Left colon (tissue), 2 donors: ENCODE measurements around the gene HJV. TPM values are rescaled to one million over a fixed set of nuclear protein-coding genes. Genes with fewer than 3 reads are reported as not detected.

ENCODE experiments used
- ATAC-seq: fragments of 200-7000 bp; cut with Tn5 transposase; one replicate; pipeline ENCODE4 v1.9.1; 2020; ENCODE audit warnings: mild to moderate bottlenecking, moderate library complexity
- DNase-seq, 2 donors: peaks; one replicate each; pipeline ENCODE4 v3.0.0-alpha.2; 2020
- intact Hi-C, 2 donors: fragments of 100-400 bp; cut with DNase I in 1 of 2; cut with micrococcal nuclease in 1 of 2; formaldehyde crosslinking; loops; one replicate each; pipeline versions ENCODE4 v1.11.2 to v1.14.0; 2022; cut with DNase I, micrococcal nuclease
- total RNA-seq, 2 donors: library from RNA; stranded (reverse); fragmentation: NEBNext Ultra II Directional; extraction: Animal tissue kit (Norgen Biotek cat#: 25700); gene quantifications; one replicate each; pipeline ENCODE4 v1.2.1, GENCODE V29; 2021
- donor health status: DM: no; HTN: no; CAD: no.
- donor health status: DM: yes; HTN: yes; CAD: no.

The HJV gene
- total RNA-seq, 2 donors from 2014 or later = not detected

DNA sequence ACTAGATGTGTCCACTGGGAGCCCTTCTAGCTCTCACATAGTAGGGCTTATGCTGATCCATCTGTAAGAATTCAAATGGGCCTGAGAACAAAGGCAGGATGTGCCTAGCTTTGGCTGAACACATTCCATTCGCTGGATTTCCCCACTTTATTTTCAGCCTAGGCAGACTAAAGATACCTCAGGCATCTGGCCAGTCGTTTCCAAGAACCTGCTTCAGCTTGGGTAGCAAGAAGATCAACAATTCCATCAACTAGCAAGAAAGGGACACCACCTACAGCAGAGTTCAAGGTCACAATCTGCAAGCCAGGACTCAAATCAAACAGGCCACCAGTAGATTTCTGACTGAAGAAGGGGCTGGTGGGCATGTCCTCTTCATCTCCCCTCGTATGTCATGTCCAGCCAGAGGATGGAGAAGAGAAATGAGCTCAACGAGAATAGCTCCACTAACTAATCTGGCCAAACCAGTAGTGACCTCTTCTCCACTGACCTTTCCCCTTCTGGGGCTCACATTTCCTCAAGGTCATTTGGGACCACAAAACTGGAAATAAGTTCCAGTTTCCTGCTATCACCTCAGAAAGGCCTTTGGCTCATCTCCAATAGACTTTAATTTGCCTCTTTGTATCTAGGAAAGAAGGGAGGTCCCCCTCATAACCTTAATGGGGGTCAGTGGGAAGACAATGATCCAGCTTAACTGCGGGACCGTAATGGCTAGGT, 39.4 kb downstream of the HJV start:
- ATAC-seq (no peak), DNase-seq (no peak)
- intact Hi-C loops = no loop called here

DNA sequence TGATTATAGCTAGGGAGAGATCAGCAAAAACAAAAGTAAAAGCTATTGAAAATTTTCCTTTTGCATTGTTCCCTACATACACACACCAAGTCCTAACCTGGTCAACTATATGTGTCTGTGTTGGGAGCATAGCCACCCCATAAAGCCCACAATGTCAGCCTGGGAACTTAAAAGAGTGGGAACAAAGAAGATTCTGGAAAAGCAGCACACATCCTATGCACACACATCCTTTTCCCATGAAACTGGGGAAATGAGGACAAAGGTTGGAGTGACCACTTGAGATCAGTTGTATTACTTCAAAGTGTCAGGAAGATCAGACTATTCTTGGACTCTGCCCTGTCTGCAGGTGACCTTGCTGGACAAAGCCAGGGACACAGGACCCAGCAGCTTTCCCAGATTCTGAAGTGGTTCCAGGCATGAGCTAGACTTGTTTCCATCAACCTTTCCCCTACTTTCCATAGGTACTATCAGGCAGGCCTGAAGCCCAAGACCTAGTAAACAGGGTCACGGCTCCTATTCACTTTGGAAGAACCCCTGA, 41.0 kb downstream of the HJV start:
- DNase-seq = no peak
- intact Hi-C loops = no loop called here
- no peak for ATAC-seq

DNA sequence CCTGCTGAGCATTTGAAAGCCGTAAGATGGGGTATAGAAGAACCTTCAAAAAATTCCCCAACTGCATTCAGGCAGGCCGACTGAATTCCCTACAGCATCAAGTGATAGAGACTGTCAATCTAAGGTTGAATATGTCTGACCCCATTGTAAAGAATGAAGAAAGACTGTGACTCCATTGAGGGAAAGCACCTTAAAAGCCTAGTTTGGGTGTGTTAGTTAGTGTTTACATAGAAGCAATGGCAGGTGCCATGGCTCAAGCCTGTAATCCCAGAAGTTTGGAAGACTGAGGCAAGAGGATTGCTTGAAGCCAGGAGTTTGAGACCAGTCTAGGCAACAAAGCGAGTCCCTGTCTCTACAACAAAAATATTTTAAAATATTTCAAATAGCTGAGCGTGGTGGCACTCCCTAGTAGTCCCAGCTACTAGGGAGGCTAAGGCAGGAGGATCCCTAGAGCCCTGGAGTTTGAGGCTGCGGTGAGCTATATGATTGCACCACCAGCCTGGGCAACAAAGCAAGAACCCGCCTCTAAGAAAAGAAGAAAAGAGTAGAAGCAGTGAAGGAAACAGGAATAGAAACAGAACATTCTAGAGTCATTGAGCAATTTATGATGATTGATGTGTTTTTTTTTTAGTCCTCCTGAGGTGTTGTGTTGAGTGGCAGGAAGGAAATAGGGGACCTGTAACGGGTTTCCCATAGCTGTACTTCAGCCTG, 41.6 kb downstream of the HJV start:
- DNase-seq (no peak), ATAC-seq (peak; percentile 27)
- intact Hi-C loops = loop anchor here in 1 of 2 donors (5.0 kb wide), 1 partner anchor 32 kb away; no protein-coding TSS in a partner anchor

DNA sequence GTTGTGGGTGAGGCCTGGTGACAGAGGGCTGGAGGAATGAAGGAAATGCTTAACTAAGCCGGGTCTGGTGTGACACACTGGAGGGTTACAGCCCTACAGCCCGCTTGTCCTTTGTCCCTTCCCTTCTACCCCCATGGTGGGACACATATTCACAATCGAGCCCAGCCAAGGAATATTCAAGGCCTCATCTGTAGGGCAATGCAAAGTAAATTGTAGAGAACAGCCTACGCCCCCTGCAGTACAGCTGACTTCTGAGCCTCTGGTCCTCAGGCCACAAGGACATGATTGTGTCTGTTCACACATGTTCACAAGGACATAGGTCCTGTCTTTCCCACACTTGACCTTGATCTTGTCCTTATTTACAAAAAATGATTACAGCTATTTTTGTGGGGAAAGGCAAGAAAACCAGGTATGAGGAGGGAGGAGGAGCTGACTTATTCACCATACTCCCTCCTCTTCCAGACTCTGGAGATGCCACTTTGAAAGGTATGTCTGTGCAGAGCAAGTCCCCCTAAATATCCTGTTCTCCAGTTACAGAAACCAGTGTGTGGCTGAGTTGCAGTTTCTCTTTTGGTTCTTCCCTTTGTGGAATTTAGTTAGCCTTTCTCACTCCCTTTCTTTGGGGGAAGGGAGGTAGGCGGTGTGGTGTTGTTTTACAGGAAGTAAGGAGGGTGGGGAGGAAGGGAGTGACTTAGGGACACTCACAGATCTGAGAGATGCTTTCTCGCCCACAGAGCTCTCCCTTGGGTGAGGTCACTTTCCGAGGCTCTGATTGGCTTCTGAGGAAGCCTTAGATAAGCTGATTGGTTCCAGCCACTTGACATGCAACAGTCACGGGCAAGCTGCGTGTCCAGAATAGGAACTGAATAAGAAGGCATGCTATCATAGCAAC, 42.4 kb downstream of the HJV start:
- ATAC-seq = peak; percentile 84
- DNase-seq = peak; percentile 89 to 98
- intact Hi-C loops = loop anchor here in 1 of 2 donors (5.0 kb wide), 1 partner anchor 33 kb away; no protein-coding TSS in a partner anchor

DNA sequence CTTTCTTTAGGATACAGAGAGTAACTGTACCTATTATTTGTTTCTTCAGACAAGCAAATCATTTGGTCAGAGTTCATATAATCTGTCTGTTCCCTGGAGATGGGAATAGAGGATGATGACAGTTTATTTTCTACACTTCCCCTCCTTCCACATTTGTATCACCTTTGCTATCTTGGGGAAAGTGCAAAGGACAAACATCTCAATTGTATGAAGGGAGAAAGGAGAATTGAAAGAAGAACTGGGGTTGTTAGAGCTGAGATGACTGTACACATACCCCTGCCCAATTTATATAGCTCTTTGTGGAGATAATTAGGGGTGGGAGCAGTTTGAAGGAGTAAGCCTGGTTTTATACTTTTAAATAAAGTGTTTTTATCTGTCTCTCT, 43.1 kb downstream of the HJV start:
- DNase-seq (no peak), ATAC-seq (peak; percentile 10)
- intact Hi-C loops = loop anchor here in 1 of 2 donors (5.0 kb wide), 1 partner anchor 34 kb away; no protein-coding TSS in a partner anchor

DNA sequence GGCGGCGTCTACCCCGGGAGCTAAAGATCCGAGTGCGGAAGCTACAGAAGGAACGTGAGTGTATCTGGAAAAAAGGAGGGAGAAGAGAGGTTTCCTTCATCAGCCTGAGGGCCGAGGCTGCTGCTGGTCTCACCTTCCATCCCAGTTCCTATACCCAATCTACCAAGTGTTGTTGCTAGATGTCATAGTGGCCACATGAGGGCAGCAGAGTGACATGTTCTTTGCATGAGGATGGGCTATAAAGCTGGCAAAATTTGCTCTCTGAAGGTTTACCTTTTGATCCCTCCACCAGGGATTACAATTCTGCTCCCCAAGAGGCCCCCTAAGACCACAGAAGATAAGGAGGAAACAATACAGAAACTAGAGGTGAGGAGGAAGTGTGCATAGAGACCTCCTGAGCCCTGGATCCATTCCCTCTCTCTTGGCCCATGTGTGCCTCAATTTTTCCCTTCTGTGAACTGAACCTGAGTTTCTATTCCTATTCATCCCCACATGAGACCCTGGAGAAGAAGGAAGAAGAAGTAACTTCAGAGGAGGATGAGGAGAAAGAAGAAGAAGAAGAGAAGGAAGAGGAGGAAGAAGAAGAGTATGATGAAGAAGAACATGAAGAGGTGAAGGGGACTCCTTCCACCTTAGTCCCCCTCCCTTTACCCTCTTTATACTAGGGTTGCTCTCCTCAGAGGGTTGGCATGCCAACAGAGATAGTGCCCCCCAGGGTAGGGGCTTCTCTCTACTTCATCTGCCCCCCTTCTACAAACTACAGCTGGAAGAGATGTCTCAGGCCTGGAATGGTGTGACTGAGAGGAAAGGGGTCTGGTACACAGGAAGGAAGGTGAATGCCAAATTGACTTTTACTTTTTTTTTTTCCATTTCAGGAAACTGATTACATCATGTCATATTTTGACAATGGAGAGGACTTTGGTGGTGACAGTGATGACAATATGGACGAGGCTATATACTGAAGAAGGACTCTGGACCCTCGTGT, 43.8 kb downstream of the HJV start:
- ATAC-seq (peak; percentile 41), DNase-seq (peak; percentile 78 to 90)
- intact Hi-C loops = loop anchor here in 1 of 2 donors (5.0 kb wide), 1 partner anchor 35 kb away; no protein-coding TSS in a partner anchor

DNA sequence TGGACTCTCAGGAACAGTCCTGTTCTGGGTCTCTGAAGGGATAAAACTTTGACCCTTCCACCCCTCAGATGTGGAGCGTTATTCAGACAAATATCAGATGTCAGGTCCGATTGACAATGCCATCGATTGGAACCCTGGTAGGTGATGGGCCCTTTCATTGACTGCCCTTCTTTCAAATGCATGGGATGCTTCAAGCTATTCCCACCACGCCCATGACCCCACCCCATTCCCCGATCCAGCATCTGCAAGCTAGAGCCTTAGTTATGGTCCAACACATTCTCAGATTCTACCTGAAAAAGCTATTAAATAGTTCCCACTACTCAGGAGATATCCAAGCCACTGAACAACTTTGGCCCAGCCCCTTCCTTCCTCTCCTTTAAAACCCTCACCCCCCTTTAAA, 44.5 kb downstream of the HJV start:
- ATAC-seq = no peak
- intact Hi-C loops = loop anchor here in 1 of 2 donors (5.0 kb wide), 1 partner anchor 35 kb away; no protein-coding TSS in a partner anchor
- DNase-seq = no peak

DNA sequence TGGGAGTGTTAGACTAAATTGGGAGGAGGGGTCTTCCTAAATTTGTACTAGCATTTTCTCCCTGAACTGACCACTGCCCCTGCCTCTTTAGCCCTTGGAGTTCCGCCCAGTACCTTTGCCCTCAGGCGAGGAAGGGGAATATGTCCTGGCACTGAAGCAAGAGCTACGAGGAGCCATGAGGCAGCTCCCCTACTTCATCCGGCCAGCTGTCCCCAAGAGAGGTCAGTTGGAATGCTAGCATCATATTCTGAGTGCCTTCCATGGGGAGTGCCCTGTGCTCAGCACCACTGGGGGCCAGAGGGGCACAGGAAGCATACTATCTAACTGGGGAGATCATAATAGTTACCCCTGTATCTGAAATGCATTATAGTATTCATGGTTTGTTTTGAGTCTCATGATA, 46.3 kb downstream of the HJV start:
- DNase-seq = no peak
- no peak for ATAC-seq
- intact Hi-C loops = loop anchor here in 1 of 2 donors (5.0 kb wide), 1 partner anchor 37 kb away; no protein-coding TSS in a partner anchor

DNA sequence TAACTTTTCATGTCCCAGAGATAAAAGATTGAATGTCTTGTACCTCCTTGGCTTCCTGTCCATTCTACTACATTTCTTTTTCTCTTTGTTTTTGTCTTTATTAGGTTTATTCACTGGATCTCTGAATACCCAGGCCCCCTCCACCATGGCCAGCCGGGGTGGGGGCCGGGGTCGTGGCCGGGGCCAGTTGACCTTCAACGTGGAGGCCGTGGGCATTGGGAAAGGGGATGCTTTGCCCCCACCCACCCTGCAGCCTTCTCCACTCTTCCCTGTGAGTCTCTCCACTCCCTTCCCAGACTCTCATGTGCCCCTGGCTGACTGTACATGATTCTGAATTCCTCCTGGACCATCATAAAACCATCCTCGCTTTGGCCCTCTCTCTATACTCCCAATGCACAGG, 46.8 kb downstream of the HJV start:
- ATAC-seq = no peak
- DNase-seq = no peak
- intact Hi-C loops = loop anchor here in 1 of 2 donors (5.0 kb wide), 1 partner anchor 38 kb away; no protein-coding TSS in a partner anchor

DNA sequence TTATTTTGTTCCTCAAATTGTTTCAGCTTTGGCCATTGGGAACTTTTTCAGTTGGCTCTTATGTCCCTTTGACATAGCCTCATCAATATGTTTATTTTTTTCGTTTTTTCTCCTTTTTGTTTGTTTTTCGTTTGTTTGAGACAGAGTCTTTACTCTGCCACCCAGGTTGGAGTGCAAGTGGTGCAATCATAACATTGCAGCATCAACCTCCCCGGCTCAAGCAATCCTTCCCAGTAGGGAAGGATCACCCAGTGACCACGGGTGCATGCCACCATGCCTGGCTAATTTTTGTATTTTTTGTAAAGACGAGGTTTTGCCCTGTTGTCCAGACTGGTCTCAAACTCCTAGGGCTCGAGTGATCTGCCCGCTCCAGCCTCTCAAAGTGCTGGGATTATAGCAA, 49.0 kb downstream of the HJV start:
- ATAC-seq (no peak), DNase-seq (no peak)
- intact Hi-C loops = no loop called here

Other genes starting within 250 kb of the HJV start
- 1 to 10 TPM; 7.4 to 7.7 TPM for gene RNF115, start 197.6 kb downstream of the HJV start, total RNA-seq
- 10 to 100 TPM; 18.4 to 20.3 TPM for gene POLR3C, start 197.5 kb downstream of the HJV start, total RNA-seq
- 1 to 10 TPM; 1.3 TPM for gene NUDT17, start 176.1 kb downstream of the HJV start, total RNA-seq
- 10 to 100 TPM; 11.0 to 11.4 TPM for gene PIAS3, start 162.7 kb downstream of the HJV start, total RNA-seq
- gene ANKRD35, start 135.9 kb downstream of the HJV start, total RNA-seq = under 1 TPM; 0.12 to 0.53 TPM
- 1 to 10 TPM in 1 of 2 donors, under 1 TPM in 1; 0.84 to 1.7 TPM for gene ITGA10, start 111.7 kb downstream of the HJV start, total RNA-seq
- gene PEX11B, start 103.0 kb downstream of the HJV start, total RNA-seq = 10 to 100 TPM; 33.8 to 37.1 TPM
- gene RBM8A, start 94.3 kb downstream of the HJV start, total RNA-seq = 10 to 100 TPM; 86.9 to 94.1 TPM
- 1 to 10 TPM; 4.2 to 9.0 TPM for gene LIX1L, start 63.7 kb downstream of the HJV start, total RNA-seq
- under 1 TPM; 0.27 to 0.42 TPM for gene ANKRD34A, start 57.2 kb downstream of the HJV start, total RNA-seq
- gene POLR3GL, start 57.0 kb downstream of the HJV start, total RNA-seq = 10 to 100 TPM; 13.6 to 17.0 TPM
- 100 to 1,000 TPM; 550 to 720 TPM for gene TXNIP, start 25.2 kb downstream of the HJV start, total RNA-seq
- 1 to 10 TPM; 2.2 to 2.4 TPM for gene NBPF10, start 123.1 kb upstream of the HJV start, total RNA-seq
- 10 to 100 TPM; 32.4 to 36.1 TPM for gene NOTCH2NLA, start 207.3 kb upstream of the HJV start, total RNA-seq